Omental fat pad (tissue), 4 donors: ENCODE measurements around the gene MFN2. TPM values are rescaled to one million over a fixed set of nuclear protein-coding genes. Genes with fewer than 3 reads are reported as not detected.

Experiments used
- ATAC-seq: fragments of 150-250 bp; one replicate; pipeline ENCODE4 v1.9.1; 2016; ENCODE audit warnings: mild to moderate bottlenecking, moderate library complexity; ENCODE audit not compliant: low FRiP score
- DNase-seq: peaks from one replicate; pipeline ENCODE4 v3.0.0-alpha.2; 2019; ENCODE audit warnings: low spot score
- CTCF ChIP-seq, 3 donors: fragments of 450-650 bp; IDR thresholded peaks; one replicate each; pipeline ENCODE4 v1.5.1; 2016 to 2017; ENCODE audit warnings: antibody characterized with exemption in 3 of 3, mild to moderate bottlenecking in 3 of 3, moderate library complexity in 2 of 3
- total RNA-seq, 4 donors: library from RNA; depleted of rRNA; stranded (reverse); fragments of >200 nt; gene quantifications; one replicate each; pipeline ENCODE4 v1.1.0, GENCODE V29; 2016

MFN2 gene
- total RNA-seq, 4 donors from 2014 or later = 66.4 to 74.8 (median 70.0) TPM

GRCh38 chr1:12055259-12055658 is 75.0 kb downstream of the MFN2 start:
- no peak for ATAC-seq
- DNase-seq = no peak
- TF ChIP-seq CTCF (IDR thresholded peaks at IDR 0.05) = no peak

GRCh38 chr1:12056331-12056841 is 76.1 kb downstream of the MFN2 start:
- no peak for TF ChIP-seq CTCF (IDR thresholded peaks at IDR 0.05)
- DNase-seq (no peak), ATAC-seq (no peak)

- ATAC-seq = no peak
- no peak for TF ChIP-seq CTCF (IDR thresholded peaks at IDR 0.05)
Measured at GRCh38 chr1:12057382-12057781, 77.1 kb downstream of the MFN2 start.

GRCh38 chr1:12057940-12058687 is 77.9 kb downstream of the MFN2 start:
- no peak for TF ChIP-seq CTCF (IDR thresholded peaks at IDR 0.05)
- no peak for ATAC-seq

More at GRCh38 chr1:12057382-12057781, 77.1 kb downstream of the MFN2 start:
- no peak for DNase-seq

GRCh38 chr1:12059226-12059625 is 79.0 kb downstream of the MFN2 start:
- no peak for ATAC-seq
- no peak for DNase-seq
- no peak for TF ChIP-seq CTCF (IDR thresholded peaks at IDR 0.05)

More at GRCh38 chr1:12057940-12058687, 77.9 kb downstream of the MFN2 start:
- no peak for DNase-seq

- TF ChIP-seq CTCF (IDR thresholded peaks at IDR 0.05) = no peak
- ATAC-seq = no peak
- DNase-seq = no peak
Measured at GRCh38 chr1:12059722-12060464, 79.6 kb downstream of the MFN2 start.
